GM21529 (cell line): Measurements from ENCODE around the gene MAGEB10.
"Not testable (repeated sequence)": the region's sequence is repeated elsewhere in the genome, so short reads cannot be mapped to it uniquely, and the experiment has no call there.

Source experiments
- ATAC-seq: cut with Tn5 transposase; IDR thresholded peaks from one replicate; pipeline ENCODE4 v1.9.1; 2021; ENCODE audit not compliant: unreplicated experiment

The MAGEB10 gene, protein sequence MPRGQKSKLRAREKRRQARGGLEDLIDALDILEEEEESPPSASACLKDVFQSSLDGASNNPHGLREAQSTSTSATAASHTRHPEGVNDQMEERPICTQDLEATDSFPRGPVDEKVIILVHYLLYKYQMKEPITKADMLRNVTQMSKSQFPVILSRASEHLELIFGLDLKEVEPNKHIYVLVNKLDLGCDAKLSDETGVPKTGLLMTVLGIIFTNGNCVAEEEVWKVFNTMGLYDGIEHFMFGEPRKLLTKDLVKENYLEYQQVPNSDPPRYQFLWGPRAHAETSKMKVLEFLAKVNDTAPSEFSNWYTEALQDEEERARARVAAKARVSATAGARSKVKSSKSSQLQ

DNA sequence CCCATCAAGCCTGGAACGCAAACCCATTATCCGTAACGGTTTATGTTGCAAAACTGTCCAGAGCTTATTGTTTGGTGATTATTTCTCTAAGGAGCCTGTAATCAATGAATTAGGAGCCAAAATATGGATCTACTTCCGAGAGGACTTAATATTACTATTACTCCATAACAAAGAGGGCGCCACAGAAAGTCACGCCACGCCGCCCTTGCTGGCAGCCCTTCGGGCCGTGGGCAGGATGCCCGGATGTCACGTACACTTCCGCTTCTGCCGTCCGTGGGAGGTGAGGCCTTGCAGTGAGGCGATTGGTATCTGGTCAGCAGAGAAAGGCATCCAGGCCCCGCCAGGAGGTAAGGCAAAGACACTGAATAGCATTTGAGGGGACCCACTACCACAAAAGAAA is at the start of gene MAGEB10:
TSS of gene MAGEB10 (plus strand) at position 301 of the 400 bp plus-strand sequence. CDS start 13,317 bp downstream, outside the sequence.
- no peak for ATAC-seq

- ATAC-seq, result no peak
Measured at GRCh38 chrX:27765718-27766117, 42.1 kb upstream of the MAGEB10 start.

- no peak for ATAC-seq
Measured at GRCh38 chrX:27767387-27767786, 40.4 kb upstream of the MAGEB10 start.

GRCh38 chrX:27775984-27776383 is 31.8 kb upstream of the MAGEB10 start:
- ATAC-seq, result no peak

- ATAC-seq, result no peak
Measured at GRCh38 chrX:27796640-27797257, 11.0 kb upstream of the MAGEB10 start.

GRCh38 chrX:27797575-27797974 is 10.2 kb upstream of the MAGEB10 start:
- no peak for ATAC-seq

GRCh38 chrX:27808226-27808625 is 436 bp downstream of the MAGEB10 start:
- no peak for ATAC-seq

DNA sequence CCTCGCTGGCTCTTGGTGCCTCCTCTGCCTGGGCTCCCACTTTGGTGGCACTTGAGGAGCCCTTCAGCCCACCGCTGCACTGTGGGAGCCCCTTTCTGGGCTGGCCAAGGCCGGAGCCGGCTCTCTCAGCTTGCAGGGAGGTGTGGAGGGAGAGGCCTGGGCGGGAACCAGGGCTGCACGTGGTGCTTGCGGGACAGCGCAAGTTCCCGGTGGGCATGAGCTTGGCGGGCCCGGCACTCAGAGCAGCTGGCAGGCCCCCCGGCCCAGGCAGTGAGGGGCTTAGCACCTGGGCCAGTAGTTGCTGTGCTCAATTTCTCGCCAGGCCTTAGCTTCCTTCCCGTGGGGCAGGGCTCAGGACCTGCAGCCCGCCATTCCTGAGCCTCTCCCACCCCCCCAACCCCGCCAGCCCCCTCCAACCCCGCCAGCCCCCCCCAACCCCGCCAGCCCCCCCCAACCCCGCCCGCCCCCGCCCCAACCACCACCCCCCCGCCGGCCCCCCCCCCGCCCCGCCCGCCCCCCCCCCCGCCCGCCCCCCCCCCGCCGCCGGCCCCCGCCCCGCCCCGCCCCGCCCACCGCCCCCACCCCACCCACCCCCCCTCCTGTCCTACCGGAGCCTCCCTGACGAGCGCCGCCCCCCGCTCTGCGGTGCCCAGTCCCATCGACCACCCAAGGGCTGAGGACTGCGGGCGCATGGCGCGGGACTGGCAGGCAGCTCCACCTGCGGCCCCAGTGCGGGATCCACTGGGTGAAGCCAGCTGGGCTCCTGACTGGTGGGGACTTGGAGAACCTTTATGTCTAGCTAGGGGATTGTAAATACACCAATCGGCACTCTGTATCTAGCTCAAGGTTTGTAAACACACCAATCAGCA is 1.4 kb downstream of the MAGEB10 start:
- not testable (repeated sequence) for ATAC-seq

GRCh38 chrX:27815209-27815608 is 7.4 kb downstream of the MAGEB10 start:
- no peak for ATAC-seq

DNA sequence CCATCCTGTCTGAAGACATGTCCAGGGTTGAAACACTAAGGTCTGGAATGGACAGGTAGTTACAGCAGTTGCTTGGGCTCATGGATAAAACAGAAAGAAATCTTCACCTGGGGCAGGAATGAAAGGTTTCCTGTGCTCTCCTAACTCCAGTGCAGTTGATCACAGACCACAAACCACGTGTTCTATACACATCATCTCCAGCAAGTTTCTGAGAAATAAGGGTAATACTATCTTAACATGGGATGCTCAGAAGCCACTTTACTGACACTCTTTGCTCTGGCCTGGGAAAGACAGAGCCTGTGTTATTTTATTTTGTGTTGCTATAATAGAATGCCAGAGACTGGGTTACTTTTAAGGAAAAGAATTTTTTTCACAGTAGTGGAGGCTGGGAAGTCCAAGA is 16.0 kb downstream of the MAGEB10 start:
- ATAC-seq, result no peak

- no peak for ATAC-seq
Measured at GRCh38 chrX:27838185-27838584, 30.4 kb downstream of the MAGEB10 start.

DNA sequence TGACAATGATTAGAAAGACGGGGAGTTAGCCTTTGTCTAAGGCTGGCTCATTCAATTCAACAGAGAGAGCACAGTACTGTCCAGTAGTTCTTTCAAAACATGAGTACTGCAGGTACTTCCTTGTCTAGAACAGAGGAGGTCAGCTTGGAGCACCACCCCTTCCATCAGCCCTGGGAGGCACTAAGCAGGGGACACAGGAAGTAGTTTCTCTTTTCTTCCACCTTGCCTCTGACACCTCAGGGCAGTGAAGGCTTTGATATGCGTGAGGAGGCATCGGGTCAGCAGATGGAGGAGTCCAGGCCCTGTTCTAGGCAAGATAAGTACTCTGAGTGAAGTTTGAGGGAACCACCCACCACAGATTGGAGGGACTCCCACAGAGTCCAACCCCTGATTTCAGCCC is 33.1 kb downstream of the MAGEB10 start:
- ATAC-seq, result no peak

DNA sequence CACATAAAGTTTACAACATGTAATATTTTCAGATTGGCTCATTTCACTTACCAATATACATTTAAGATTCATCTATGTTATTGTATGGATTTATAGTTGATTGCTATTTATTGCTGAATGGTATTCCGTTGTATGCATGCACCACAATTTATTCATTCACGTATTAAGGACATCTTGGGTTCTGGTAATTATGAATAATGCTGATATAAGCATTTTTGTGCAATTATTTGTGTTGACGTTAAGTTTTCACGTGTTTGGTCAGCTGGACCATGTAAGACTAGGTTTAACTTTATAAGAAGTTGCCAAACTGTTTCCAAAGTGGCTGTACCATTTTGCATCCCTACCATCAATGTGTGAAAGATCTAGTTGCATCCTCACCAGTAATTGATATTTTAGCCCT is 35.1 kb downstream of the MAGEB10 start:
- no peak for ATAC-seq

DNA sequence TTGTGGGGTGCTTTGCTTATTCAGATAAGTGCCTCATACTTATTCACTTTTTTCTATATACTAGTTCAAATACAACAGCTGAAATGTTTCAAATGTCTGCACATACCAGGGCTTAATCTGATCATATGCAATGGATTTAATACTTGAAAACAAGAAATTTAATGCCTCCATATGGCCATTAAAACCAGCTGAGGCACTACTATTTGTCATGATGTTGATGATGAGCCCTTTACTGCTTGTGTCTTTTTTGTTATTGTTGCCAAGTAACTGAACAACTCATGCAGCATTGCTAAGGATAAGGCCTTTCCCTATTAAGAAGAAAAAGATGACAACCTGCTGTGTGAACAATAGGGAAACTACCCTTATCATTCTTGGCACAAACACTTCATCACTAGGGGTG is 52.5 kb downstream of the MAGEB10 start:
- ATAC-seq, result no peak

- ATAC-seq, result no peak
Measured at GRCh38 chrX:27863809-27864208, 56.0 kb downstream of the MAGEB10 start.
